H9 (cell line): ENCODE measurements around the gene FOLR3. TPM values are rescaled to one million over a fixed set of nuclear protein-coding genes. Genes with fewer than 3 reads are reported as not detected.

Experiments used
- DNase-seq: peaks from one replicate; pipeline ENCODE4 v3.0.0-alpha.2; 2017
- H2AFZ ChIP-seq: one replicate; pipeline ENCODE4 v1.6.1; 2013; ENCODE audit warnings: mild to moderate bottlenecking, low read length, control low read depth, moderate library complexity
- H2AK5ac ChIP-seq: 2 replicates; pipeline ENCODE4 v1.6.1; 2013; ENCODE audit warnings: low read length, control low read depth, mixed read lengths; ENCODE audit not compliant: insufficient read length
- H2BK120ac ChIP-seq: one replicate; pipeline ENCODE4 v1.6.1; 2013; ENCODE audit warnings: low read depth, mild to moderate bottlenecking, low read length, control low read depth, inconsistent platforms; ENCODE audit not compliant: poor library complexity, severe bottlenecking
- H2BK12ac ChIP-seq: 2 replicates; pipeline ENCODE4 v1.6.1; 2013; ENCODE audit warnings: low read length, control low read depth, mixed read lengths, low read depth; ENCODE audit not compliant: insufficient read length
- H2BK15ac ChIP-seq: 2 replicates; pipeline ENCODE4 v1.6.1; 2013; ENCODE audit warnings: low read depth, low read length, control low read depth
- H2BK20ac ChIP-seq: one replicate; pipeline ENCODE4 v1.6.1; 2013; ENCODE audit warnings: low read depth, mild to moderate bottlenecking, low read length, control low read depth, inconsistent platforms; ENCODE audit not compliant: poor library complexity, severe bottlenecking
- H2BK5ac ChIP-seq: 2 replicates; pipeline ENCODE4 v1.6.1; 2013; ENCODE audit warnings: low read length, control low read depth, mixed read lengths; ENCODE audit not compliant: insufficient read length
- H3K14ac ChIP-seq: 2 replicates; pipeline ENCODE4 v1.6.1; 2013; ENCODE audit warnings: low read length, control low read depth; ENCODE audit not compliant: insufficient read depth
- H3K18ac ChIP-seq: 2 replicates; pipeline ENCODE4 v1.6.1; 2013; ENCODE audit warnings: low read depth, mild to moderate bottlenecking, mixed read lengths, low read length, control low read depth; ENCODE audit not compliant: insufficient read length
- H3K23ac ChIP-seq: 2 replicates; pipeline ENCODE4 v1.6.1; 2013; ENCODE audit warnings: low read length, control low read depth, mixed read lengths, low read depth; ENCODE audit not compliant: insufficient read length
- H3K23me2 ChIP-seq: 2 replicates; pipeline ENCODE4 v1.6.1; 2013; ENCODE audit warnings: low read depth, mild to moderate bottlenecking, mixed read lengths, low read length, control low read depth; ENCODE audit not compliant: insufficient read length, poor library complexity, severe bottlenecking
- H3K27ac ChIP-seq: 2 replicates; pipeline ENCODE4 v1.5.1; 2013; ENCODE audit warnings: low read length, control low read depth, mixed read lengths, low read depth; ENCODE audit not compliant: insufficient read length
- H3K27me3 ChIP-seq: 2 replicates; pipeline ENCODE4 v1.6.1; 2013; ENCODE audit warnings: low read length, control low read depth, inconsistent platforms; ENCODE audit not compliant: insufficient read depth
- H3K4ac ChIP-seq: 2 replicates; pipeline ENCODE4 v1.6.1; 2013; ENCODE audit warnings: low read depth, mild to moderate bottlenecking, control low read depth, inconsistent platforms, low read length, moderate library complexity
- H3K4me1 ChIP-seq: 2 replicates; pipeline ENCODE4 v1.6.1; 2013; ENCODE audit warnings: low read length, control low read depth, inconsistent platforms; ENCODE audit not compliant: insufficient read depth
- H3K4me2 ChIP-seq: 2 replicates; pipeline ENCODE4 v1.6.1; 2013; ENCODE audit warnings: low read length, control low read depth, mixed read lengths; ENCODE audit not compliant: insufficient read length, insufficient read depth
- H3K56ac ChIP-seq: 2 replicates; pipeline ENCODE4 v1.6.1; 2013; ENCODE audit warnings: low read depth, mild to moderate bottlenecking, mixed read lengths, low read length, control low read depth; ENCODE audit not compliant: insufficient read length
- H3K79me1 ChIP-seq: 2 replicates; pipeline ENCODE4 v1.6.1; 2013; ENCODE audit warnings: low read depth, mild to moderate bottlenecking, moderate library complexity, low read length, control low read depth, inconsistent platforms; ENCODE audit not compliant: insufficient read depth, poor library complexity, severe bottlenecking
- H3K79me2 ChIP-seq: 2 replicates; pipeline ENCODE4 v1.6.1; 2013; ENCODE audit warnings: low read length, control low read depth, inconsistent platforms; ENCODE audit not compliant: insufficient read depth
- H3K9ac ChIP-seq: 2 replicates; pipeline ENCODE4 v1.6.1; 2013; ENCODE audit warnings: low read length, control low read depth, mixed read lengths; ENCODE audit not compliant: insufficient read length; ENCODE audit errors: extremely low read depth
- H3K9me3 ChIP-seq: one replicate; pipeline ENCODE4 v1.6.1; 2013; ENCODE audit warnings: low read depth, low read length, inconsistent platforms; ENCODE audit not compliant: control insufficient read depth
- H3T11ph ChIP-seq: one replicate; pipeline ENCODE4 v1.6.1; 2013; ENCODE audit warnings: mild to moderate bottlenecking, low read length, control low read depth, inconsistent platforms
- H4K20me1 ChIP-seq: one replicate; pipeline ENCODE4 v1.6.1; 2013; ENCODE audit not compliant: control insufficient read depth, insufficient read length, insufficient read depth
- H4K5ac ChIP-seq: 2 replicates; pipeline ENCODE4 v1.6.1; 2013; ENCODE audit warnings: low read depth, mild to moderate bottlenecking, mixed read lengths, low read length, control low read depth; ENCODE audit not compliant: insufficient read length
- H4K8ac ChIP-seq: replicated peaks from 2 replicates; pipeline ENCODE4 v1.6.1; 2013; ENCODE audit warnings: low read length, control low read depth, mixed read lengths, low read depth; ENCODE audit not compliant: insufficient read length
- H4K91ac ChIP-seq: 2 replicates; pipeline ENCODE4 v1.6.1; 2013; ENCODE audit warnings: low read depth, mild to moderate bottlenecking, moderate library complexity, mixed read lengths, low read length, control low read depth; ENCODE audit not compliant: insufficient read length
- H3K27ac Mint-ChIP-seq, 3 experiments: 2 replicates in 2 of 3; 3 replicates in 1 of 3; pipeline ENCODE4 v1.8.0; 2020 to 2021; ENCODE audit warnings: mixed read lengths in 3 of 3, mild to moderate bottlenecking in 1 of 3, moderate library complexity in 1 of 3
- H3K27me3 Mint-ChIP-seq: 2 replicates; pipeline ENCODE4 v1.8.0; 2021; ENCODE audit warnings: low read depth, mild to moderate bottlenecking, moderate library complexity, mixed read lengths
- H3K36me3 Mint-ChIP-seq, 3 experiments: 2 replicates in 2 of 3; 3 replicates in 1 of 3; pipeline ENCODE4 v1.8.0; 2020 to 2021; ENCODE audit warnings: low read depth in 3 of 3, mixed read lengths in 3 of 3; ENCODE audit not compliant: insufficient read depth in 1 of 3
- H3K4me1 Mint-ChIP-seq, 2 experiments: 2 replicates each; pipeline ENCODE4 v1.8.0; 2020; ENCODE audit warnings: mixed read lengths in 2 of 2
- H3K4me3 Mint-ChIP-seq, 2 experiments: 2 replicates in 1 of 2; 3 replicates in 1 of 2; pipeline ENCODE4 v1.8.0; 2020 to 2021; ENCODE audit warnings: mild to moderate bottlenecking in 2 of 2, mixed read lengths in 2 of 2, moderate library complexity in 1 of 2
- H3K9me3 Mint-ChIP-seq, 2 experiments: 2 replicates in 1 of 2; 3 replicates in 1 of 2; pipeline ENCODE4 v1.8.0; 2020; ENCODE audit warnings: mild to moderate bottlenecking in 2 of 2, mixed read lengths in 2 of 2, moderate library complexity in 1 of 2
- CTCF ChIP-seq: fragments of 200-600 bp; sonication (generic); conservative IDR thresholded peaks from 3 replicates; pipeline ENCODE4 v1.8.0; 2021; ENCODE audit warnings: antibody characterized with exemption, mild to moderate bottlenecking
- WGBS: extraction: QIAGEN DNeasy Blood & Tissue Kit; methylation state at CpG from one replicate; pipeline ENCODE4 v1.1.7; 2013; ENCODE audit warnings: missing lambda C conversion rate, low lambda C conversion rate, mixed read lengths; ENCODE audit not compliant: insufficient read length; ENCODE audit errors: extremely low coverage; 5-methylcytosine and 5-hydroxymethylcytosine counted together
- total RNA-seq: library from RNA; stranded (reverse); gene quantifications from 2 replicates; pipeline ENCODE4 v1.2.1, GENCODE V29; 2021

Gene FOLR3
- total RNA-seq, 1 experiment from 2014 or later, result not detected

- H3T11ph ChIP-seq, result no peak overlapping the region
- H4K20me1 ChIP-seq, result no peaks in the 10 kb centered on the region
- no peak overlapping the region for H3K27ac Mint-ChIP-seq
- peaks cover 16% of the 10 kb centered on the region for H3K27me3 Mint-ChIP-seq
- H3K23ac ChIP-seq, result no peak overlapping the region
- H3K27me3 ChIP-seq, result no peaks in the 10 kb centered on the region
- WGBS, result no CpG with 5 or more reads among the region's 7 CpGs
- no peaks in the 10 kb centered on the region for H3K9me3 ChIP-seq
- H3K14ac ChIP-seq, result no peak overlapping the region
- H3K27ac ChIP-seq, result no peak overlapping the region
- no peak overlapping the region for H3K56ac ChIP-seq
- no peak overlapping the region for H3K4me2 ChIP-seq
- no peak for DNase-seq
- no peak overlapping the region for H2BK20ac ChIP-seq
- no peak overlapping the region for H2AK5ac ChIP-seq
- no peak overlapping the region for H2BK120ac ChIP-seq
- no peaks in the 10 kb centered on the region for H3K79me2 ChIP-seq
- H3K36me3 Mint-ChIP-seq, result no peaks in the 10 kb centered on the region
- peaks cover 9 to 11% of the 10 kb centered on the region in 2 experiments for H3K4me1 Mint-ChIP-seq
- no peak overlapping the region for H4K8ac ChIP-seq
- no peak overlapping the region for H3K4ac ChIP-seq
- H4K5ac ChIP-seq, result no peak overlapping the region
- H4K91ac ChIP-seq, result no peak overlapping the region
- H3K9ac ChIP-seq, result no peak overlapping the region
- H2BK15ac ChIP-seq, result no peak overlapping the region
- H3K18ac ChIP-seq, result no peak overlapping the region
- H3K4me1 ChIP-seq, result no peaks in the 10 kb centered on the region
- H2AFZ ChIP-seq, result no peak overlapping the region
- no peak overlapping the region for H2BK5ac ChIP-seq
- TF ChIP-seq CTCF, result no peak
- no peaks in the 10 kb centered on the region for H3K79me1 ChIP-seq
- no peak overlapping the region for H2BK12ac ChIP-seq
- no peaks in the 10 kb centered on the region for H3K9me3 Mint-ChIP-seq
- no peaks in the 10 kb centered on the region for H3K23me2 ChIP-seq
- no peak overlapping the region for H3K4me3 Mint-ChIP-seq
Observed at GRCh38 chr11:72179049-72179803, 43.7 kb downstream of the FOLR3 start.
